NOMO-1 treated with DMSO at 0.1 percent for 48 hours (cell line): Measurements from ENCODE around the gene THAP10.
"Not testable (repeated sequence)": the region's sequence is repeated elsewhere in the genome, so short reads cannot be mapped to it uniquely, and the experiment has no call there.

Source experiments
- DNase-seq: peaks from one replicate; lab custom pipeline; 2025; ENCODE audit not compliant: unreplicated experiment; lab: John Stamatoyannopoulos, UW

The THAP10 gene

GRCh38 chr15:70879401-70879800, 12.8 kb downstream of the THAP10 start:
- DNase-seq, result no peak

DNA sequence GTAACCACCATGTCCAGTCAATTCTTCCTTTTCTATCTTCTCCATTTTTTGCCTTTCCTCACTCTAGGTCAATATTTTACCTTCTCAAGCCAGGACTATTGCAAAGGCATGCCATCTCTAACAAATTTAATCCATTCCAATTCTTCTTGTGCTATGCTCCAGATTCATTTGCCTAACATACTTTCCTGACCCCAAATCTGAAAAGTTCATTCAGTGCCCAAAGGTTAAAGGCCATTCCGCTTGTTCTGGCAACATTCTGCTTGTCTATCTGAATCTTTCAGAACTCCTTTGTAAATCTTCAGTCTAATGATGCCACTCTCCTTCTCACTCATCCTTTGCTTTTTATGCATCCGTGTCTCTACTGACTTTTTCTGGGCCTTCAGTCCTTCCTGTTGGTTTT, 15.6 kb downstream of the THAP10 start:
- DNase-seq, result no peak

GRCh38 chr15:70876011-70876410, 16.2 kb downstream of the THAP10 start:
- DNase-seq, result no peak

GRCh38 chr15:70875001-70875782, 17.0 kb downstream of the THAP10 start:
- DNase-seq, result no peak

- no peak for DNase-seq
These were observed 18.8 kb downstream of the THAP10 start for GRCh38 chr15:70873232-70874054.

GRCh38 chr15:70871490-70871889, 20.7 kb downstream of the THAP10 start:
- not testable (repeated sequence) for DNase-seq

DNA sequence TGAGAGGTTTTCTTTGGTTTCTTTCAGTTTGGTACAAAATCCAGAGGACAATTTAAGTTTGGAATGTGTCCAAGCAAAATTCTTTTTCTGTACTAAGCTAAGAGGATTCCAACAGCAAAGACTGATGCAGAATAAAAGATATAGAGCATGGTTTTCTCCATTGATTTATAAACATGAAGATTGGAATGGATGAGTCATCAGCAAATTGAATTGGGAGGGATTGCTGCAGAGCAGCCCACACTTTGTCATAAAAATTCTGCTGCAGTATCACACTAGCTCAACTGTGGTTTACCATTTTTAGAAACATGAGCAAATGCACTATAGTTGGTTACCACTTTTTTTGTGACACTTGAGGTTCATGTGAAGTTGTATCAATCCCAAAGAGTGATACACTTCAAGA, 22.2 kb downstream of the THAP10 start:
- DNase-seq, result peak; percentile 35

- DNase-seq, result no peak
These were observed 22.9 kb downstream of the THAP10 start for GRCh38 chr15:70869346-70869745.

- no peak for DNase-seq
These were observed 24.2 kb downstream of the THAP10 start for GRCh38 chr15:70867911-70868467.

DNA sequence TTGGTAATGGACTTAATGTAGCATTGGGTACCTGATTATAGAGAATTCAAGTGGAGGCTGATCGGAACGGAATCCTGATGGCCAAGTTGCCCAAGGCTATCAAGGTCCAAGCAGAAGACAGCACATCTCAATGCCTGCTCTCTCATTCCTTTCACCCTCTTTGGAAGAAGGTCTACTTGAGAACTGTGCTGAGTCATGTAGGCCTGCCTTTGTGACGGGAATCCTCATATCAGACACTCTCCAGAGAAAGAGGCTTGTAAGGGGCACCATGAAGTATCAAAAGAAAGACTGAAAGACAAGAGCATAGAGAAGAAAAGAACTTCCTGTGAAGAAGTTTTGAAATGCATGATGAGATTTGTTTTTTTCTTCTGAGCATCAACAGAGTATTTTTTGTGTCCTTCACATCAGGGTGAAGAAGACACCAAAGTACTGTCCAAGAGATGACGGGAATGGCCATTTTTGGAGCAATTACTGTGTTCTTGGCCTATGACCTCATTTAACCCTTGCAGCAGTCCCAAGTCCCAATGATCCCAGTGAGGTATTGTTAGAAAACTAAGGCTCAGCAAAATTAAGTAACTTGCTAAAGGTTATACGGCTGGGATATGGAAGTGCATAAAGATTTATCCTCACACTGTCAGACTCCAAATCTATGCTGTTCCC, 25.1 kb downstream of the THAP10 start:
- no peak for DNase-seq

- DNase-seq, result no peak
These were observed 28.6 kb downstream of the THAP10 start for GRCh38 chr15:70863450-70864218.

GRCh38 chr15:70859998-70860397, 32.2 kb downstream of the THAP10 start:
- DNase-seq, result no peak

- no peak for DNase-seq
These were observed 32.8 kb downstream of the THAP10 start for GRCh38 chr15:70859322-70859908.

- DNase-seq, result not testable (repeated sequence)
These were observed 33.5 kb downstream of the THAP10 start for GRCh38 chr15:70858614-70859321.

DNA sequence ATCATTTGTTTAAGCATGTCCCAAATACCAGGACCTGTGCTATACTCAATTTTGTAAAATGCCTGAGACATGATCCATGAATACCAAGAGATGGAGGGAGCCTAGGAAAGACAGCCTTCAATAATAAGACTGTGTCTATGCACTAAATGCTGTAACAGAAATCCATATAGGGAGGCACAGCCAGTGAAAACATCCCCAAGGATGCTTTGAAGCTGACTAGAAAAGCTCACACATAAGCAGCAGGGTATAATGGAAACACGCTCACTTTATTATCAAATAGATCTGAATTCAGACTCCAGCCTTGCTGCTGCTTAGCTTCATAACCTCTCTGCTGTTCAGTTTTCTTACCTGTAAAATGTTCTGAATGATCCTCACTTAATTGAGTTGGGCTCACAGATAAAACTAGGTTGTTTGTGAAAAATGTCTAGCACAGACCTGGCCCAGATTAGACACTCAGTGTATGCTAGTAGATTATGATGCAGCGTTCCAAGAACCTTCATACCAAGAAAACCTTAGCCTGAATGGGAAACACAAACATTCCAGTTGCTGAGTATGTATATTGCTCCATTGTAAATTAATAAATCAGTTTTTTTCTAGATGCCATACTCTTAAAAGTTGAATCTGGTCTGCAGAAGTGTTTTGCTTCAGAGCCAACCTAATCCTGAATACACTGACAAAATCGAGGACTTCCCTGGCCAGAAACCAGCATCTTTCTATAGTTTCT, 34.5 kb downstream of the THAP10 start:
- no peak for DNase-seq

GRCh38 chr15:70856884-70857561, 35.2 kb downstream of the THAP10 start:
- DNase-seq, result no peak

- no peak for DNase-seq
These were observed 35.9 kb downstream of the THAP10 start for GRCh38 chr15:70856177-70856883.

GRCh38 chr15:70855764-70856163, 36.5 kb downstream of the THAP10 start:
- no peak for DNase-seq
